ENCODE data around the gene GRAP.

GRAP gene

GRCh38 chr17:19005789-19006430 is 40.8 kb downstream of the GRAP start:
- DNase-seq (ENCODE audit: low read depth), result no peak
- no peak overlapping the region for H3K4me3 ChIP-seq (ENCODE audit: low read depth, low read length)
- TF ChIP-seq POLR2A (IDR thresholded peaks at IDR 0.05; ENCODE audit: extremely low read depth, insufficient read length) (no peak), CTCF (IDR thresholded peaks at IDR 0.05; ENCODE audit: low read depth, low read length) (no peak)

- no peak overlapping the region for H3K4me3 ChIP-seq (ENCODE audit: low read depth, low read length)
- no peak for DNase-seq (ENCODE audit: low read depth)
- no peak for TF ChIP-seq MYC (IDR thresholded peaks at IDR 0.05; ENCODE audit: low read depth, low read length)
These were observed 41.5 kb downstream of the GRAP start for GRCh38 chr17:19005137-19005773.

GRCh38 chr17:19004421-19005136 is 42.2 kb downstream of the GRAP start, which contains the start of gene FAM83G:
Gene FAM83G, minus strand, starts transcription at chr17:19004764. Its CDS starts 723 bp downstream, at chr17:19004041.
- TF ChIP-seq CTCF (IDR thresholded peaks at IDR 0.05; ENCODE audit: low read depth, low read length) (no peak), MAX (IDR thresholded peaks at IDR 0.05; ENCODE audit: low read depth, low read length) (peak; percentile 77), MYC (IDR thresholded peaks at IDR 0.05; ENCODE audit: low read depth, low read length) (no peak), POLR2A (IDR thresholded peaks at IDR 0.05; ENCODE audit: extremely low read depth, insufficient read length) (peak; percentile 32)
- peak within 1 kb of the TSS; percentile 72 for H3K4me3 ChIP-seq (ENCODE audit: low read depth, low read length)
- DNase-seq (ENCODE audit: low read depth), result peak; percentile 88

- DNase-seq (ENCODE audit: low read depth), result no peak
- peak overlapping the region; percentile 72 for H3K4me3 ChIP-seq (ENCODE audit: low read depth, low read length)
- no peak for TF ChIP-seq CTCF (IDR thresholded peaks at IDR 0.05; ENCODE audit: low read depth, low read length)
These were observed 43.0 kb downstream of the GRAP start for GRCh38 chr17:19003543-19004420.

GRCh38 chr17:19002805-19003542 is 43.8 kb downstream of the GRAP start:
- TF ChIP-seq MYC (IDR thresholded peaks at IDR 0.05; ENCODE audit: low read depth, low read length) (no peak), POLR2A (IDR thresholded peaks at IDR 0.05; ENCODE audit: extremely low read depth, insufficient read length) (no peak), CTCF (IDR thresholded peaks at IDR 0.05; ENCODE audit: low read depth, low read length) (no peak), MAX (IDR thresholded peaks at IDR 0.05; ENCODE audit: low read depth, low read length) (no peak)
- peak; percentile 23 for DNase-seq (ENCODE audit: low read depth)
- no peak overlapping the region for H3K4me3 ChIP-seq (ENCODE audit: low read depth, low read length)
